Activated CD8-positive, alpha-beta T cell treated with anti-CD3 and anti-CD28 coated beads for 36 hours (primary cell): Measurements from ENCODE around the gene VPS26A. TPM values are rescaled to one million over a fixed set of nuclear protein-coding genes. Genes with fewer than 3 reads are reported as not detected.

Source experiments
- ATAC-seq: fragments of 200-7000 bp; cut with Tn5 transposase; one replicate; pipeline ENCODE4 v1.10.0; 2021; ENCODE audit warnings: mild to moderate bottlenecking, moderate library complexity
- CTCF ChIA-PET: fragments of 350-600 bp; sonication (Branson Sonifier 250); formaldehyde crosslinking; loops from one replicate; lab custom pipeline; 2021; ENCODE audit warnings: antibody characterized with exemption; lab: Charles Lee
- POLR2A ChIA-PET: fragments of 350-600 bp; sonication (Branson Sonifier 250); formaldehyde crosslinking; loops from one replicate; lab custom pipeline; 2021; ENCODE audit warnings: antibody characterized with exemption; lab: Charles Lee
- DNase-seq: peaks from one replicate; pipeline ENCODE4 v3.0.0-alpha.2; 2020
- H3K27ac Mint-ChIP-seq: one replicate; pipeline ENCODE4 v1.8.0; 2021; ENCODE audit warnings: mild to moderate bottlenecking, mixed read lengths
- H3K27me3 Mint-ChIP-seq: one replicate; pipeline ENCODE4 v1.8.0; 2021; ENCODE audit warnings: mixed read lengths
- H3K36me3 Mint-ChIP-seq: one replicate; pipeline ENCODE4 v1.8.0; 2021; ENCODE audit warnings: low read depth, mixed read lengths
- H3K4me1 Mint-ChIP-seq: one replicate; pipeline ENCODE4 v1.8.0; 2021; ENCODE audit warnings: low read depth, mixed read lengths
- H3K4me3 Mint-ChIP-seq: one replicate; pipeline ENCODE4 v1.8.0; 2021; ENCODE audit warnings: mild to moderate bottlenecking, moderate library complexity, mixed read lengths
- H3K9me3 Mint-ChIP-seq: one replicate; pipeline ENCODE4 v1.8.0; 2021; ENCODE audit warnings: mixed read lengths
- CTCF ChIP-seq: fragments of 200-600 bp; IDR thresholded peaks from one replicate; pipeline ENCODE4 v1.8.0; 2022; ENCODE audit warnings: antibody characterized with exemption, mild to moderate bottlenecking
- intact Hi-C: fragments of 100-400 bp; cut with micrococcal nuclease; formaldehyde crosslinking; loops from one replicate; pipeline ENCODE4 v1.10.0; 2022
- total RNA-seq, 2 experiments: library from RNA; stranded (reverse); gene quantifications; one replicate each; pipeline ENCODE4 v1.2.3, GENCODE V29; 2021

The VPS26A gene
- total RNA-seq, 2 experiments from 2014 or later, result 33.1 to 34.5 TPM

- no peak for TF ChIP-seq CTCF
- H3K4me1 Mint-ChIP-seq, result peaks cover 48% of the 10 kb centered on the region
- peak overlapping the region; percentile 25 for H3K27ac Mint-ChIP-seq
- no peak overlapping the region for H3K4me3 Mint-ChIP-seq
- DNase-seq, result no peak
- H3K27me3 Mint-ChIP-seq, result no peaks in the 10 kb centered on the region
- peaks cover 55% of the 10 kb centered on the region for H3K36me3 Mint-ChIP-seq
- intact Hi-C loops, result no loop called here
- ChIA-PET POLR2A (interaction anchor here (0.6 to 3.0 kb wide), 7 partner anchors 8 to 195 kb away, joined by 3 to 9 read pairs (median 4); partner anchors contain the start of gene SRGN), CTCF (interaction anchor here (1.5 to 4.1 kb wide), 3 partner anchors 9 to 95 kb away, joined by 3 to 17 read pairs (median 4); no protein-coding TSS in a partner anchor)
- no peaks in the 10 kb centered on the region for H3K9me3 Mint-ChIP-seq
- no peak for ATAC-seq
Measured at GRCh38 chr10:69100136-69100872, 23.7 kb upstream of the VPS26A start.

- TF ChIP-seq CTCF, result no peak
- Mint-ChIP-seq H3K27ac (peak overlapping the region; percentile 83), H3K27me3 (no peaks in the 10 kb centered on the region), H3K4me1 (peaks cover 36% of the 10 kb centered on the region), H3K36me3 (peaks cover 53% of the 10 kb centered on the region), H3K9me3 (no peaks in the 10 kb centered on the region), H3K4me3 (peak overlapping the region; percentile 10)
- CTCF ChIA-PET, result interaction anchor here (1.5 to 4.1 kb wide), 4 partner anchors 8 to 97 kb away, joined by 4 to 17 read pairs (median 8); no protein-coding TSS in a partner anchor
- intact Hi-C loops, result no loop called here
- POLR2A ChIA-PET, result interaction anchor here (0.7 to 3.0 kb wide), 3 partner anchors 9 to 45 kb away, joined by 3 to 9 read pairs (median 5); partner anchors contain the start of gene SRGN
- peak; percentile 70 for DNase-seq
- ATAC-seq, result peak; percentile 81
Measured at GRCh38 chr10:69101451-69102095, 22.4 kb upstream of the VPS26A start.

- ChIA-PET POLR2A (interaction anchor here (0.7 to 3.0 kb wide), 2 partner anchors 15 to 46 kb away, joined by 3 to 9 read pairs; partner anchors contain the start of gene SRGN), CTCF (interaction anchor here (1.5 to 4.1 kb wide), 4 partner anchors 9 to 97 kb away, joined by 4 to 17 read pairs (median 9); no protein-coding TSS in a partner anchor)
- ATAC-seq, result no peak
- Mint-ChIP-seq H3K4me3 (no peak overlapping the region), H3K27me3 (no peaks in the 10 kb centered on the region), H3K4me1 (peaks cover 34% of the 10 kb centered on the region), H3K27ac (peak overlapping the region; percentile 83), H3K9me3 (no peaks in the 10 kb centered on the region), H3K36me3 (peaks cover 56% of the 10 kb centered on the region)
- no peak for DNase-seq
- no peak for TF ChIP-seq CTCF
- intact Hi-C loops, result no loop called here
Measured at GRCh38 chr10:69102440-69102839, 21.5 kb upstream of the VPS26A start.

- DNase-seq, result no peak
- Mint-ChIP-seq H3K27me3 (no peaks in the 10 kb centered on the region), H3K9me3 (no peaks in the 10 kb centered on the region), H3K36me3 (peaks cover 50% of the 10 kb centered on the region), H3K4me1 (peaks cover 31% of the 10 kb centered on the region), H3K27ac (no peak overlapping the region), H3K4me3 (no peak overlapping the region)
- no peak for ATAC-seq
- CTCF ChIA-PET, result interaction anchor here (1.1 to 3.1 kb wide), 6 partner anchors 8 to 119 kb away, joined by 4 to 12 read pairs (median 8); no protein-coding TSS in a partner anchor
- no peak for TF ChIP-seq CTCF
- intact Hi-C loops, result no loop called here
- POLR2A ChIA-PET, result interaction anchor here (0.9 to 1.4 kb wide), 4 partner anchors 8 to 131 kb away, joined by 3 to 8 read pairs (median 3); partner anchors contain the start of gene SRGN
Measured at GRCh38 chr10:69103784-69104183, 20.2 kb upstream of the VPS26A start.
